ENCODE results near the gene HOXA9.

The HOXA9 gene

GRCh38 chr7:27124902-27125689 is 40.2 kb downstream of the HOXA9 start:
- no peak for DNase-seq

- DNase-seq: no peak
Observed at GRCh38 chr7:27124096-27124901, 41.0 kb downstream of the HOXA9 start.

- DNase-seq: no peak
Observed at GRCh38 chr7:27123477-27124053, 41.8 kb downstream of the HOXA9 start.

GRCh38 chr7:27123007-27123476 is 42.3 kb downstream of the HOXA9 start:
- DNase-seq: peak in 1 of 2 experiments; percentile 34

- DNase-seq: no peak
Observed at GRCh38 chr7:27122077-27122910, 43.0 kb downstream of the HOXA9 start.

- DNase-seq: no peak
Observed at GRCh38 chr7:27121684-27122076, 43.7 kb downstream of the HOXA9 start.

GRCh38 chr7:27119412-27119911 is 45.9 kb downstream of the HOXA9 start:
- DNase-seq: no peak

- DNase-seq: no peak
Observed at GRCh38 chr7:27118580-27118979, 46.8 kb downstream of the HOXA9 start.

- DNase-seq: no peak
Observed at GRCh38 chr7:27117887-27118491, 47.3 kb downstream of the HOXA9 start.

GRCh38 chr7:27116962-27117886 is 48.1 kb downstream of the HOXA9 start:
- no peak for DNase-seq

- DNase-seq: no peak
Observed at GRCh38 chr7:27116031-27116961, 49.0 kb downstream of the HOXA9 start.

GRCh38 chr7:27115221-27116026 is 49.9 kb downstream of the HOXA9 start:
- DNase-seq: no peak

GRCh38 chr7:27114881-27115220 is 50.5 kb downstream of the HOXA9 start:
- no peak for DNase-seq

- no peak for DNase-seq
Observed at GRCh38 chr7:27113991-27114769, 51.2 kb downstream of the HOXA9 start.

GRCh38 chr7:27112955-27113949 is 52.1 kb downstream of the HOXA9 start:
- no peak for DNase-seq

All from Kasumi-1 (cell line).